Astrocyte (in vitro differentiated cells and primary cell): ENCODE results near the gene TMIGD3. TPM values are rescaled to one million over a fixed set of nuclear protein-coding genes. Genes with fewer than 3 reads are reported as not detected.

Experiments used
- DNase-seq: peaks from one replicate; pipeline ENCODE4 v3.0.0-alpha.2; 2010; ENCODE audit warnings: low read depth
- FAIRE-seq: peaks from 2 replicates; lab custom pipeline; 2011; peaks lifted over from hg19 to GRCh38; lab: Jason Lieb, UNC
- H2AFZ ChIP-seq: 2 replicates; pipeline ENCODE4 v1.6.0; 2012; ENCODE audit warnings: low read depth, low read length, inconsistent platforms
- H3K27ac ChIP-seq: 2 replicates; pipeline ENCODE4 v1.5.1; 2011; ENCODE audit warnings: low read depth, low read length, inconsistent platforms
- H3K27me3 ChIP-seq: 2 replicates; pipeline ENCODE4 v1.6.0; 2011; ENCODE audit warnings: low read length, inconsistent platforms; ENCODE audit not compliant: insufficient read depth
- H3K36me3 ChIP-seq: 2 replicates; pipeline ENCODE4 v1.5.1; 2011; ENCODE audit warnings: low read length, inconsistent platforms; ENCODE audit not compliant: insufficient read depth
- H3K4me1 ChIP-seq: 2 replicates; pipeline ENCODE4 v1.5.1; 2011; ENCODE audit warnings: low read length, inconsistent platforms; ENCODE audit not compliant: insufficient read depth
- H3K4me2 ChIP-seq: 2 replicates; pipeline ENCODE4 v1.6.0; 2012; ENCODE audit warnings: low read length, inconsistent platforms
- H3K4me3 ChIP-seq: 2 replicates; pipeline ENCODE4 v1.5.1; 2011; ENCODE audit warnings: low read depth, mild to moderate bottlenecking, low read length, inconsistent platforms; ENCODE audit not compliant: insufficient read depth
- H3K79me2 ChIP-seq: 2 replicates; pipeline ENCODE4 v1.6.0; 2012; ENCODE audit warnings: mild to moderate bottlenecking, low read length, inconsistent platforms; ENCODE audit not compliant: insufficient read depth
- H3K9ac ChIP-seq: 2 replicates; pipeline ENCODE4 v1.6.0; 2012; ENCODE audit warnings: mild to moderate bottlenecking, low read length, inconsistent platforms
- H3K9me3 ChIP-seq: 2 replicates; pipeline ENCODE4 v1.5.1; 2012; ENCODE audit warnings: low read depth, mild to moderate bottlenecking, low read length, inconsistent platforms; ENCODE audit not compliant: insufficient read depth
- H4K20me1 ChIP-seq: 2 replicates; pipeline ENCODE4 v1.6.0; 2012; ENCODE audit warnings: low read length, inconsistent platforms; ENCODE audit not compliant: insufficient read depth
- H3K27ac Mint-ChIP-seq: one replicate; pipeline ENCODE4 v1.8.0; 2021; ENCODE audit warnings: mild to moderate bottlenecking, mixed read lengths; ENCODE audit not compliant: unreplicated experiment
- H3K27me3 Mint-ChIP-seq: one replicate; pipeline ENCODE4 v1.8.0; 2021; ENCODE audit warnings: low read depth, mixed read lengths; ENCODE audit not compliant: unreplicated experiment
- H3K36me3 Mint-ChIP-seq: one replicate; pipeline ENCODE4 v1.8.0; 2021; ENCODE audit warnings: low read depth, mixed read lengths; ENCODE audit not compliant: unreplicated experiment
- H3K4me1 Mint-ChIP-seq: one replicate; pipeline ENCODE4 v1.8.0; 2021; ENCODE audit warnings: low read depth, mixed read lengths; ENCODE audit not compliant: unreplicated experiment
- H3K4me3 Mint-ChIP-seq: one replicate; pipeline ENCODE4 v1.8.0; 2021; ENCODE audit warnings: mild to moderate bottlenecking, moderate library complexity, mixed read lengths; ENCODE audit not compliant: unreplicated experiment
- H3K9me3 Mint-ChIP-seq: one replicate; pipeline ENCODE4 v1.8.0; 2021; ENCODE audit warnings: mild to moderate bottlenecking, mixed read lengths; ENCODE audit not compliant: unreplicated experiment
- CTCF ChIP-seq: IDR thresholded peaks from 2 replicates; pipeline ENCODE4 v1.5.1; 2011; ENCODE audit warnings: low read depth, mild to moderate bottlenecking, inconsistent platforms, low read length, moderate library complexity; ENCODE audit not compliant: insufficient read depth
- EZH2 ChIP-seq: IDR thresholded peaks from 2 replicates; pipeline ENCODE4 v1.6.1; 2012; ENCODE audit warnings: mild to moderate bottlenecking, low read length, inconsistent platforms; ENCODE audit not compliant: insufficient read depth
- total RNA-seq: library from RNA; stranded (reverse); gene quantifications from 2 replicates; pipeline ENCODE4 v1.2.1, GENCODE V29; 2021

The TMIGD3 gene
- total RNA-seq, 1 donor from 2014 or later = not detected

- Histone ChIP-seq H3K27ac (no peak overlapping the region), H3K4me3 (no peak overlapping the region), H3K4me2 (no peak overlapping the region), H3K36me3 (peaks cover 63% of the 10 kb centered on the region), H3K27me3 (no peaks in the 10 kb centered on the region), H3K9me3 (no peaks in the 10 kb centered on the region), H3K4me1 (no peaks in the 10 kb centered on the region), H3K79me2 (peaks cover 15% of the 10 kb centered on the region), H3K9ac (no peak overlapping the region), H4K20me1 (peaks cover 31% of the 10 kb centered on the region), H2AFZ (no peak overlapping the region)
- peak overlapping the region; percentile 4 for H3K27ac Mint-ChIP-seq
- no peak overlapping the region for H3K4me3 Mint-ChIP-seq
- H3K4me1 Mint-ChIP-seq = peaks cover 12% of the 10 kb centered on the region
- FAIRE-seq (no peak), DNase-seq (no peak)
- TF ChIP-seq EZH2 (no peak), CTCF (peak; percentile 37)
- H3K9me3 Mint-ChIP-seq = no peaks in the 10 kb centered on the region
- H3K36me3 Mint-ChIP-seq = peaks cover 21% of the 10 kb centered on the region
- no peaks in the 10 kb centered on the region for H3K27me3 Mint-ChIP-seq
Observed at GRCh38 chr1:111441573-111442192, 61.8 kb downstream of the TMIGD3 start.

GRCh38 chr1:111439461-111440351 is 63.7 kb downstream of the TMIGD3 start:
- H3K27ac Mint-ChIP-seq = no peak overlapping the region
- H3K4me1 Mint-ChIP-seq = peaks cover 5% of the 10 kb centered on the region
- no peaks in the 10 kb centered on the region for H3K27me3 Mint-ChIP-seq
- H3K9me3 ChIP-seq = no peaks in the 10 kb centered on the region
- TF ChIP-seq CTCF (no peak), EZH2 (no peak)
- peaks cover 47% of the 10 kb centered on the region for H3K36me3 ChIP-seq
- DNase-seq (no peak), FAIRE-seq (no peak)
- no peaks in the 10 kb centered on the region for H3K9me3 Mint-ChIP-seq
- H3K4me2 ChIP-seq = no peak overlapping the region
- peaks cover 2% of the 10 kb centered on the region for H3K79me2 ChIP-seq
- no peak overlapping the region for H3K27ac ChIP-seq
- no peaks in the 10 kb centered on the region for H3K27me3 ChIP-seq
- no peak overlapping the region for H2AFZ ChIP-seq
- H3K4me1 ChIP-seq = no peaks in the 10 kb centered on the region
- H3K36me3 Mint-ChIP-seq = peaks cover 21% of the 10 kb centered on the region
- no peak overlapping the region for H3K4me3 Mint-ChIP-seq
- H3K4me3 ChIP-seq = no peak overlapping the region
- no peak overlapping the region for H3K9ac ChIP-seq
- H4K20me1 ChIP-seq = peaks cover 16% of the 10 kb centered on the region
